SK-N-MC (cell line): Measurements from ENCODE around the gene CPN2.
A peak's percentile ranks its signal among the peaks of the same experiment; 100 is the strongest.

Experiments used
- DNase-seq: peaks from one replicate; pipeline ENCODE4 v3.0.0-alpha.2; 2011; ENCODE audit warnings: low read depth, low spot score
- H3K27ac ChIP-seq: fragments of 200-600 bp; sonication (generic); 2 replicates; pipeline ENCODE4 v1.5.1; 2016; ENCODE audit warnings: mixed run types
- H3K36me3 ChIP-seq: fragments of 200-600 bp; sonication (generic); 2 replicates; pipeline ENCODE4 v1.6.1; 2017; ENCODE audit warnings: antibody characterized with exemption, low read length, mixed read lengths; ENCODE audit not compliant: insufficient read depth
- H3K4me3 ChIP-seq: fragments of 200-600 bp; sonication (generic); 2 replicates; pipeline ENCODE4 v1.5.1; 2016
- H3K9ac ChIP-seq: fragments of 200-600 bp; sonication (generic); 2 replicates; pipeline ENCODE4 v1.8.0; 2017; ENCODE audit warnings: mixed run types, mixed read lengths; ENCODE audit not compliant: insufficient read length
- H3K9me3 ChIP-seq: fragments of 200-600 bp; sonication (generic); 2 replicates; pipeline ENCODE4 v1.6.1; 2017; ENCODE audit warnings: low read depth, mild to moderate bottlenecking, antibody characterized with exemption, low read length, moderate library complexity, mixed read lengths
- EZH2 ChIP-seq: fragments of 200-600 bp; sonication (generic); IDR thresholded peaks from one replicate; pipeline ENCODE4 v1.6.1; 2017; ENCODE audit warnings: antibody characterized with exemption
- FOXP2 ChIP-seq: optimal IDR thresholded peaks from 2 replicates; pipeline ENCODE3; 2011; ENCODE audit warnings: mild to moderate bottlenecking, moderate library complexity; ENCODE audit not compliant: insufficient read depth; ENCODE audit errors: extremely low read length, control extremely low read depth
- POLR2AphosphoS5 ChIP-seq: IDR thresholded peaks from 2 replicates; pipeline ENCODE4 v1.6.1; 2012; ENCODE audit warnings: mild to moderate bottlenecking, low read depth, low read length, borderline replicate concordance

CPN2 gene

GRCh38 chr3:194325424-194326153 is 25.5 kb downstream of the CPN2 start:
- Histone ChIP-seq H3K9ac (no peak overlapping the region), H3K36me3 (no peaks in the 10 kb centered on the region), H3K4me3 (no peak overlapping the region), H3K27ac (peak overlapping the region; percentile 40; the same call in 1 of the 2 replicates), H3K9me3 (no peaks in the 10 kb centered on the region)
- TF ChIP-seq POLR2AphosphoS5 (no peak), EZH2 (no peak), FOXP2 (no peak)
- DNase-seq, result no peak

- DNase-seq, result no peak
- Histone ChIP-seq H3K27ac (no peak overlapping the region), H3K36me3 (no peaks in the 10 kb centered on the region), H3K9ac (no peak overlapping the region), H3K4me3 (no peak overlapping the region), H3K9me3 (no peaks in the 10 kb centered on the region)
- TF ChIP-seq FOXP2 (no peak), POLR2AphosphoS5 (no peak), EZH2 (no peak)
These were observed 26.3 kb downstream of the CPN2 start for GRCh38 chr3:194324823-194325327.

- TF ChIP-seq EZH2, result no peak
- TF ChIP-seq FOXP2, result no peak
- TF ChIP-seq POLR2AphosphoS5, result no peak
- no peak overlapping the region for H3K4me3 ChIP-seq
- H3K9me3 ChIP-seq, result peaks cover 2% of the 10 kb centered on the region; the same call in 1 of the 2 replicates
- no peak overlapping the region for H3K27ac ChIP-seq
- H3K9ac ChIP-seq, result no peak overlapping the region
- DNase-seq, result no peak
- H3K36me3 ChIP-seq, result no peaks in the 10 kb centered on the region
These were observed 27.1 kb downstream of the CPN2 start for GRCh38 chr3:194323785-194324735.

GRCh38 chr3:194322678-194323211 is 28.4 kb downstream of the CPN2 start:
- Histone ChIP-seq H3K9ac (no peak overlapping the region), H3K9me3 (peaks cover 14% of the 10 kb centered on the region; the same call in 1 of the 2 replicates), H3K4me3 (no peak overlapping the region), H3K27ac (no peak overlapping the region; the same call in 1 of the 2 replicates), H3K36me3 (no peaks in the 10 kb centered on the region)
- DNase-seq, result no peak
- TF ChIP-seq POLR2AphosphoS5, result no peak
- no peak for TF ChIP-seq EZH2
- TF ChIP-seq FOXP2, result no peak

GRCh38 chr3:194321693-194322640 is 29.2 kb downstream of the CPN2 start:
- Histone ChIP-seq H3K4me3 (no peak overlapping the region), H3K27ac (no peak overlapping the region; the same call in 1 of the 2 replicates)

GRCh38 chr3:194320744-194321243 is 30.3 kb downstream of the CPN2 start:
- H3K9ac ChIP-seq, result no peak overlapping the region
- no peak overlapping the region for H3K27ac ChIP-seq
- TF ChIP-seq FOXP2 (no peak), EZH2 (no peak), POLR2AphosphoS5 (no peak)
- no peak for DNase-seq
- H3K4me3 ChIP-seq, result no peak overlapping the region
- no peaks in the 10 kb centered on the region for H3K36me3 ChIP-seq
- peaks cover 16% of the 10 kb centered on the region; the same call in 1 of the 2 replicates for H3K9me3 ChIP-seq

More at GRCh38 chr3:194321693-194322640, 29.2 kb downstream of the CPN2 start:
- DNase-seq, result no peak
- Histone ChIP-seq H3K9me3 (peaks cover 16% of the 10 kb centered on the region; the same call in 1 of the 2 replicates), H3K9ac (no peak overlapping the region), H3K36me3 (no peaks in the 10 kb centered on the region)
- TF ChIP-seq POLR2AphosphoS5 (no peak), FOXP2 (no peak)

- Histone ChIP-seq H3K36me3 (no peaks in the 10 kb centered on the region), H3K27ac (no peak overlapping the region), H3K4me3 (no peak overlapping the region), H3K9me3 (peaks cover 16% of the 10 kb centered on the region; the same call in 1 of the 2 replicates), H3K9ac (no peak overlapping the region)
- no peak for DNase-seq
- no peak for TF ChIP-seq POLR2AphosphoS5
- TF ChIP-seq EZH2, result no peak
- no peak for TF ChIP-seq FOXP2
These were observed 31.0 kb downstream of the CPN2 start for GRCh38 chr3:194320100-194320499.
